ENCODE results near the gene ACLY.
"Not testable (repeated sequence)": the region's sequence is repeated elsewhere in the genome, so short reads cannot be mapped to it uniquely, and the experiment has no call there.

The ACLY gene

DNA sequence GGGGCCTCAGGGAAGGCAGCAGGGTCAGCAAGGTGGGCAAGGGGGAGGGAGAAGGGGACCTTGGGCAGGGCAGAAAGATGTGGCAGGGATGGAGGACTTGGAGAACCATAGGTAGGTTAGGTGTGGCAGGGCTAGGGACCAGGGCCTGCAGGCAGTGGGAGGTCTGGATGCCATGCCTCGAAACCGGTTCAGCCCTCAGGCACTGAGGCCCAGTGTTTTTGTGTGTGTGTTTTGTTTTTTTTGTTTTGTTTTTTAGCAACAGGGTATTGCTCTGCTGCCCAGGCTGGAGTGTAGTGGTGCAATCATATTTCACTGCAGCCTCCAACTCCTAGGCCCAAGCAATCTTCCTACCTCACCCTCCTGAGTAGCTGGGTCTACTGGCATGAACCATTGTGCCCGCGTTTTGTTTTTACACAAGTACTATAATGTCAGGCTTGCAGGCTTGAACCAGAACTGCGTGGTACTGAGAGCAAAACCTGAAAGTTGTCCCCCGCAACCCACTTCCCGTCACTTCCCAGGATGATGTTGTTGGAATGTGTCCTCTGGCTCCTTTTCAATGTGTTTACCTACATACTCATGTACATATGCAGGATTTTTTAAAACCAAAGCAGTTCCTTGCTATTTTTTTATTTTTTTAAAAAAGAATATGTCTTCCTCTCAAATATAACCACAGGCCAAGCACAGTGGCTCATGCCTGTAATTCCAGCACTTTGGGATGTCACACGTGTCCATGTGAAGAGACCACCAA, 24.0 kb upstream of the ACLY start:
- H3K4me3 ChIP-seq (ENCODE audit: low read length), result no peak overlapping the region
- no peak for DNase-seq (ENCODE audit: low read depth, low spot score)

DNA sequence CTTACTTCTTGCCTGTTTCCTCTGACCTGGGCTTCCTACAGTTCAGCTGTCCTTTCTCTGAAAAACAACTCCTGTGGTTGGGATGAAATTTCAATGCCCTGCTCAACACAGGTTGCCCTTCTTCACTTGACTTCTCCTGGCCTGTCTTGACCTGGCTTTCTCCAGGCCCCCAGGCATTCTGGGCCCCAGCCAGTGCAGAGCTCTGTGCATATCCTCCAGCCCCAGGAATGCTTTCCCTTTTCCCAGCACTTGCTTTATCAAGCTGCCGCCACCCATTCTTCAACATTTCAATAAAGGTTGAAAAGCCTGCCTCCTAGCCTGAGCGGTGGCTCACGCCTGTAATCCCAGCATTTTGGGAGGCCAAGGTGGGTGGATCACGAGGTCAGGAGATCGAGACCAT, 22.4 kb upstream of the ACLY start:
- DNase-seq (ENCODE audit: low read depth, low spot score), result no peak
- no peak overlapping the region for H3K4me3 ChIP-seq (ENCODE audit: low read length)

DNA sequence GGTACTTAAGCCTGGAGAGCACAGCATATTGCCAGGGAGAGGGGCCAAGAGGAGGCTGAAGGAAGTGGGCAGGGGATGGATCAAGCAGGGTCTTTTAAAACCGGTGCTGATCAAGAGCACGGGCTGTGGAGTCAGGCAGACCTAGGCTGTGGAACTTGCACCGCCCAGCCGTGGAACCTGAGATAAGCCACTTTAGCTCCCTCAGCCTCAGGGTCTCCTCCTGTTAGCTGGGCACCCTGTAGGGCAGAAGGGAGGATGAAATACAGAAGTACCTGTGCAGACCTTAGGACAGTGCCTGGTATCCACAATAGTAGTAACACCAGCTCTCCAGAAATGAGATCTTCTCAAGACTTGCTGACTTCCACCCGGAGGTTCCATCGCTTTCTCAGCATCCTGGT, 20.9 kb upstream of the ACLY start:
- DNase-seq (ENCODE audit: low read depth, low spot score), result no peak
- H3K4me3 ChIP-seq (ENCODE audit: low read length), result no peak overlapping the region

GRCh38 chr17:41939044-41939692, 20.4 kb upstream of the ACLY start:
- no peak overlapping the region for H3K4me3 ChIP-seq (ENCODE audit: low read length)
- no peak for DNase-seq (ENCODE audit: low read depth, low spot score)

DNA sequence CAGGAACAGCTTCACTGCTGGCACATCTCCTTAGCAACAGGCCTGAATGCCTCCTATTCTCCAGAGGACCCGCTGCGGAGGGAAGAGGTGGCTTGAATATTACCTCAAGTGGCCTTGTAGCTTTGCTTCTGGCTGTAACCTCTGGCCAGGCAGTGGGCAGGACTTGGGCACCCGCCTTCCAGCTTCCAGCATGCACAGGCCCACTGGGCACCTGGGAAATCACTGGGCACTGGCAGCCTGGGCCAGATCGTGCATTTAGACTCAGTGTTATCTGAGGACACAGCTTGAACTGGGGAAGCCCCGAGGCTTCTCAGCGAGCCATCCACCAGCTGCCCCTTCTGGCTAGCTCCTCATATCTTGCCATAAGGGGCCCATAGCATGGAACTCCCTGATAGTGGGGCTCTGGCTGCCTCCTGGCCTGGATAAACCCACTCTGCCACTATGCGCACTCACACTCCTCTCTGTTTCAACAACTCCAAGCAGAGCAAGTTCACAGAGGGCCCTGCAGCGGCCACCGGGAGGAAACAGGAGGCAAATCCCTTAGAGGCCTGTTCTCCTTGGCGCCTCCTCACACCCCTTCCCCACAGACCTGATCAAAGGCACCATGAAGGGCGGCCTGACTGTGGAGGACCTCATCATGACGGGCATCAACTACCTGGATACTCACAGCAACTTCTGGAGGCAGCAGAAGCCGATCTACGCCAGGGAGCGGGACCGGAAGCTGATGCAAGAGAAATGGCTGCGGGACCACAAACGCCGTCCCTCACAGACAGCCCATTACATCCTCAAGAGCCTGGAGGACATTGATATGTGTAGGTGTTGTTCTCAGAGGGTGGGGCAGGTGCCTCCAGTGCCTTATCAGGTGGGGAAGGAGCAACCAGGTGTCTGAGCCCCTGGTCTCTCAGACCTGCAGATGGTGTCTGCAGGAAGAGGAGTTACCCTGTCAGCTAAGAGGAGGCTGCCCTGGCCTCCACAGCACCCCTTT, 19.5 kb upstream of the ACLY start:
- no peak overlapping the region for H3K4me3 ChIP-seq (ENCODE audit: low read length)
- no peak for DNase-seq (ENCODE audit: low read depth, low spot score)

DNA sequence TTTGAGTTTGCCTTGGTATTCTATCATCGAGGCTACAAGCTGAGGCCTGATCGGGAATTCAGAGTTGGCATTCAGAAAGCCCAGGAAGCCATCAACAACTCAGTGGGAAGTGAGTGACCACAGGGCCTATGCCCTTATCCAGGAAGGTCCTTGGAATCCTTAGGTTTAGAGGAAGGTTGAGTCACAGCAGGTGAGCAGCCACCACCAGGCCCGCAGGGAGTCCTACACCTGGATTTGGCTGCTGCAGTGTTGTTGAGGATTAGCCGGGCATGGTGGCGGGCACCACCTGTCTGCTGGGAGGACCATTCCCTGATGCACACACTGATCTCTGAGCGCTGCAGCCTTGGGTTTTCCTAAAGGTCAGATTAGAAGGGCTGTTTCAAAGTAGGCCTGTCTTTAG, 16.9 kb upstream of the ACLY start:
- H3K4me3 ChIP-seq (ENCODE audit: low read length), result no peak overlapping the region
- DNase-seq (ENCODE audit: low read depth, low spot score), result no peak

DNA sequence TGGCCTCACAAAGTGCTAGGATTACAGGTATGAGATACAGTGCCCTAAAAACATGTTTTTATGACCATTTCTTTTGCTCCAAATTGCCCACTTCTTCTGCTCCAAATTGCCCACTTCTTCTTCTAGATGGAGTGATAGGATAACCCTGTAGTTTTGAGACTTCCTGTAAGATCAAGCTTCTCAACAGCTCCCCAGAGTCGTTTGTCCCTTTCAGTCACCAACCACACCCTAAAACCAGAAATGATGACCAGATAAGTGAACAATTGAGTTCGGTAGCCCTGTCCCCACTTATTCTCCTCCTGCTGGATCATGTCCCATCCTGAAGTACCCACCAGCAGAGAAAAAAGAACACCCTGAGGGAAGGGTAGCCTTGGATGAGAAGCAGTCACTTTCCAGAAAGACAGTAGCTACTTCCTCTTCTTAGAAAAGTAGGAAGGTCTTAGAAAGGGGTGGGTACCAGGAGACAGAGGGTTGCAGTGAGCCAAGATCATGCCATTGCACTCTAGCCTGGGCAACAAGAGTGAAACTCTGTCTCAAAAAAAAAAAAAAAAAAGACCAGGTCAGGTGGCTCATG, 14.2 kb upstream of the ACLY start:
- no peak for DNase-seq (ENCODE audit: low read depth, low spot score)
- no peak overlapping the region for H3K4me3 ChIP-seq (ENCODE audit: low read length)

GRCh38 chr17:41931715-41932114, 13.0 kb upstream of the ACLY start:
- DNase-seq (ENCODE audit: low read depth, low spot score); H3K4me3 ChIP-seq (ENCODE audit: low read length): not testable (repeated sequence)

DNA sequence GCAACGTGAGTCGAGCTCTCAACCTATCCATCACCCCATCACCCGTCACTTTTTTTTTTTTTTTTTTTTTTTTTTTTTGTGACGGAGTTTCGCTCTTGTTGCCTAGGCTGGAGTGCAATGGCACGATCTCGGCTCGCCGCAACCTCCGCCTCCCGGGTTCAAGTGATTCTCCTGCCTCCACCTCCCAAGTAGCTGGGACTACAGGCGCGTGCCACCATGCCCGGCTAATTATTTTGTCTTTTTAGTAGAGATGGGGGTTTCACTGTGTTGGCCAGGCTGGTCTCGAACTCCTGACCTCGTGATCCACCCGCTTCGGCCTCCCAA, 12.0 kb upstream of the ACLY start:
- peak overlapping the region; percentile 87 for H3K4me3 ChIP-seq (ENCODE audit: low read length)
- DNase-seq (ENCODE audit: low read depth, low spot score), result not testable (repeated sequence)

GRCh38 chr17:41930009-41930832, 11.5 kb upstream of the ACLY start, which contains the start of gene ODAD4:
TSS of gene ODAD4 (plus strand) at chr17:41930617. CDS start at chr17:41930724, 107 bp downstream.
- peak; percentile 94 for DNase-seq (ENCODE audit: low read depth, low spot score)

GRCh38 chr17:41928693-41929251, 10.0 kb upstream of the ACLY start:
- H3K4me3 ChIP-seq (ENCODE audit: low read length), result no peak overlapping the region
- no peak for DNase-seq (ENCODE audit: low read depth, low spot score)

More at GRCh38 chr17:41930009-41930832, 11.5 kb upstream of the ACLY start, which contains the start of gene ODAD4:
- peak within 1 kb of the TSS; percentile 87 for H3K4me3 ChIP-seq (ENCODE audit: low read length)

GRCh38 chr17:41925991-41926590, 7.3 kb upstream of the ACLY start:
- H3K4me3 ChIP-seq (ENCODE audit: low read length), result no peak overlapping the region
- DNase-seq (ENCODE audit: low read depth, low spot score), result no peak

GRCh38 chr17:41920580-41920955, 1.8 kb upstream of the ACLY start:
- DNase-seq (ENCODE audit: low read depth, low spot score), result no peak
- H3K4me3 ChIP-seq (ENCODE audit: low read length), result no peak overlapping the region

GRCh38 chr17:41919840-41920579, 1.3 kb upstream of the ACLY start:
- no peak overlapping the region for H3K4me3 ChIP-seq (ENCODE audit: low read length)
- DNase-seq (ENCODE audit: low read depth, low spot score), result no peak

DNA sequence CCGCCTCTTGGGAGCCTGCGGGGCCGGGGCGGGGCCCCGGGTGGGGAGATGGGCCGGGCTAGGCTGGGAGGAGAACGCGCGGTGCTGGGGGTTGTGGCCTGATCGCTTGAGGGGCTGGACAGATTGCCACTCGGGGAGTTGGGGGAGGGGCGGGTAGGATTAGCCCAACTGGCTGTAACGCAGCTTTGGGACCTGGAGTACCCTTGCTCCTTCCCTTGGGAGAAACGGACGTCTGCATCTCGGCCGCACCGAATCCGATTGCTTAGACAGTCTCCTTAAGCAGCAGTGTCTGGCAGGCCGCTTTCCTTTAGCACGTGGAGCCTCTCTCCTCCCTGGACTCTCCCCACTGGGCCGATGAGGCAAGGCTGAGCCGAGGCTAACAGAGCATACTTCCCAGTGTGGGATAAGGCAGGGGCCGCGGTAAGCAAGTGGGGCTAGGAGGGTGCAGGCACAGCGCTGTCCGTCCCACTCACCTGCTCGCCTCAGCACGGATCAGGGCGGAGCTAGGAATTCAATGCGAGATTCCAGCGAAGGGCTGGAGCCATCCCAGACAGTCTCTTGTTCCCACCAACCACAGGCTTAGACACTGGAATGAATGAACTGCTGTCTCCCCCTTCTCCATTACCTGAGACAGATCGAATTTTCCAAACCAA, 540 bp upstream of the ACLY start:
- peak overlapping the region; percentile 23 for H3K4me3 ChIP-seq (ENCODE audit: low read length)
- no peak for DNase-seq (ENCODE audit: low read depth, low spot score)

- DNase-seq (ENCODE audit: low read depth, low spot score), result no peak
- H3K4me3 ChIP-seq (ENCODE audit: low read length), result peak overlapping the region; percentile 94
Observed at GRCh38 chr17:41917679-41918313, 955 bp downstream of the ACLY start.
